ENCODE measurements around the gene CD99. TPM values are rescaled to one million over a fixed set of nuclear protein-coding genes. Genes with fewer than 3 reads are reported as not detected.

CD99 gene
- polyA plus RNA-seq, 1 donor (not counting 4 experiments of a cell fraction or from before 2014, with no cell fraction given): 74.4 TPM

GRCh38 chrX:2664502-2664901 is 26.6 kb upstream of the CD99 start:
- Histone ChIP-seq H3K9me1 (ENCODE audit: control insufficient read depth, extremely low read depth, insufficient read depth, low read length) (no peaks in the 10 kb centered on the region), H3K27me3 (ENCODE audit: control insufficient read depth, extremely low read depth, insufficient read depth, low read length) (no peaks in the 10 kb centered on the region), H3K4me1 (ENCODE audit: control insufficient read depth, extremely low read depth, insufficient read depth, low read length) (no peaks in the 10 kb centered on the region), H3K27ac (ENCODE audit: control insufficient read depth, insufficient read depth, low read length) (no peak overlapping the region), H3K4me2 (ENCODE audit: control insufficient read depth, extremely low read depth, insufficient read depth, low read depth, low read length) (no peak overlapping the region), H2AFZ (ENCODE audit: control insufficient read depth, low read length) (no peak overlapping the region), H3K79me2 (ENCODE audit: control insufficient read depth, insufficient read depth, low read length) (no peaks in the 10 kb centered on the region), H3K36me3 (ENCODE audit: control insufficient read depth in 2 of 2, extremely low read depth in 1 of 2, insufficient read depth in 2 of 2, low read length in 2 of 2) (no peaks in the 10 kb centered on the region), H3K9ac (ENCODE audit: control insufficient read depth, extremely low read depth, insufficient read depth, low read length) (no peak overlapping the region), H3K4me3 (ENCODE audit: control insufficient read depth in 2 of 3, extremely low read depth in 1 of 3, insufficient read depth in 2 of 3, low read depth in 1 of 3, low read length in 3 of 3) (no peak overlapping the region), H3K9me3 (ENCODE audit: control insufficient read depth, low read depth, low read length) (no peaks in the 10 kb centered on the region), H4K20me1 (ENCODE audit: control insufficient read depth, extremely low read depth, insufficient read depth, low read length) (no peaks in the 10 kb centered on the region)
- FAIRE-seq (no peak), DNase-seq (ENCODE audit: low read depth, low spot score) (no peak)
- dilution Hi-C loops (cut with MboI; ENCODE audit: extremely low pct_ligation_motif_present, low sequenced_read_pairs): no loop called here
- TF ChIP-seq, protein P1, sequence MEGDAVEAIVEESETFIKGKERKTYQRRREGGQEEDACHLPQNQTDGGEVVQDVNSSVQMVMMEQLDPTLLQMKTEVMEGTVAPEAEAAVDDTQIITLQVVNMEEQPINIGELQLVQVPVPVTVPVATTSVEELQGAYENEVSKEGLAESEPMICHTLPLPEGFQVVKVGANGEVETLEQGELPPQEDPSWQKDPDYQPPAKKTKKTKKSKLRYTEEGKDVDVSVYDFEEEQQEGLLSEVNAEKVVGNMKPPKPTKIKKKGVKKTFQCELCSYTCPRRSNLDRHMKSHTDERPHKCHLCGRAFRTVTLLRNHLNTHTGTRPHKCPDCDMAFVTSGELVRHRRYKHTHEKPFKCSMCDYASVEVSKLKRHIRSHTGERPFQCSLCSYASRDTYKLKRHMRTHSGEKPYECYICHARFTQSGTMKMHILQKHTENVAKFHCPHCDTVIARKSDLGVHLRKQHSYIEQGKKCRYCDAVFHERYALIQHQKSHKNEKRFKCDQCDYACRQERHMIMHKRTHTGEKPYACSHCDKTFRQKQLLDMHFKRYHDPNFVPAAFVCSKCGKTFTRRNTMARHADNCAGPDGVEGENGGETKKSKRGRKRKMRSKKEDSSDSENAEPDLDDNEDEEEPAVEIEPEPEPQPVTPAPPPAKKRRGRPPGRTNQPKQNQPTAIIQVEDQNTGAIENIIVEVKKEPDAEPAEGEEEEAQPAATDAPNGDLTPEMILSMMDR (optimal IDR thresholded peaks at IDR 0.05 in 1 of 3, IDR thresholded peaks at IDR 0.05 in 1 of 3, conservative IDR thresholded peaks at IDR 0.05 in 1 of 3; ENCODE audit: extremely low read depth in 1 of 3, insufficient read depth in 2 of 3, low read length in 3 of 3): no peak
- TF ChIP-seq EZH2 (IDR thresholded peaks at IDR 0.05; ENCODE audit: low read length): no peak

- Histone ChIP-seq H3K79me2 (ENCODE audit: control insufficient read depth, insufficient read depth, low read length) (no peaks in the 10 kb centered on the region), H3K4me1 (ENCODE audit: control insufficient read depth, extremely low read depth, insufficient read depth, low read length) (no peaks in the 10 kb centered on the region), H3K9me3 (ENCODE audit: control insufficient read depth, low read depth, low read length) (no peaks in the 10 kb centered on the region), H3K4me3 (ENCODE audit: control insufficient read depth in 2 of 3, extremely low read depth in 1 of 3, insufficient read depth in 2 of 3, low read depth in 1 of 3, low read length in 3 of 3) (no peak overlapping the region), H3K9ac (ENCODE audit: control insufficient read depth, extremely low read depth, insufficient read depth, low read length) (no peak overlapping the region), H3K9me1 (ENCODE audit: control insufficient read depth, extremely low read depth, insufficient read depth, low read length) (no peaks in the 10 kb centered on the region), H3K36me3 (ENCODE audit: control insufficient read depth in 2 of 2, extremely low read depth in 1 of 2, insufficient read depth in 2 of 2, low read length in 2 of 2) (no peaks in the 10 kb centered on the region), H3K27ac (ENCODE audit: control insufficient read depth, insufficient read depth, low read length) (no peak overlapping the region), H2AFZ (ENCODE audit: control insufficient read depth, low read length) (no peak overlapping the region), H4K20me1 (ENCODE audit: control insufficient read depth, extremely low read depth, insufficient read depth, low read length) (no peaks in the 10 kb centered on the region), H3K27me3 (ENCODE audit: control insufficient read depth, extremely low read depth, insufficient read depth, low read length) (no peaks in the 10 kb centered on the region), H3K4me2 (ENCODE audit: control insufficient read depth, extremely low read depth, insufficient read depth, low read depth, low read length) (no peak overlapping the region)
- DNase-seq (ENCODE audit: low read depth, low spot score): no peak
- TF ChIP-seq, protein P1 (optimal IDR thresholded peaks at IDR 0.05 in 1 of 3, IDR thresholded peaks at IDR 0.05 in 1 of 3, conservative IDR thresholded peaks at IDR 0.05 in 1 of 3; ENCODE audit: extremely low read depth in 1 of 3, insufficient read depth in 2 of 3, low read length in 3 of 3): no peak
- no peak for TF ChIP-seq EZH2 (IDR thresholded peaks at IDR 0.05; ENCODE audit: low read length)
- FAIRE-seq: no peak
- dilution Hi-C loops (cut with MboI; ENCODE audit: extremely low pct_ligation_motif_present, low sequenced_read_pairs): no loop called here
Measured at GRCh38 chrX:2665387-2666304, 25.4 kb upstream of the CD99 start.
